Gastroesophageal sphincter (tissue), 3 donors: ENCODE measurements around the gene CFAP73.

Experiments used
- CTCF ChIP-seq, 4 experiments: fragments of 200-600 bp in 2 of 4; fragments of 450-650 bp in 2 of 4; sonication (generic) in 1 of 4; IDR thresholded peaks; one replicate each; pipeline ENCODE4 v1.5.1; 2017 to 2019; ENCODE audit warnings: antibody characterized with exemption in 4 of 4, mild to moderate bottlenecking in 2 of 4, moderate library complexity in 2 of 4
- EP300 ChIP-seq: sonication (generic); formaldehyde crosslinking; IDR thresholded peaks from one replicate; pipeline ENCODE4 v1.6.1; 2017; ENCODE audit warnings: antibody characterized with exemption, mild to moderate bottlenecking
- POLR2A ChIP-seq, 2 donors: fragments of 450-650 bp; IDR thresholded peaks; one replicate each; pipeline ENCODE4 v1.6.1; 2017; ENCODE audit warnings: antibody characterized with exemption in 2 of 2, mild to moderate bottlenecking in 2 of 2, moderate library complexity in 1 of 2

GRCh38 chr12:113165521-113166450, 16.3 kb downstream of the CFAP73 start:
- TF ChIP-seq CTCF (IDR thresholded peaks at IDR 0.05) = no peak
- TF ChIP-seq EP300 = no peak
- TF ChIP-seq POLR2A (IDR thresholded peaks at IDR 0.05) = no peak
